Retinal pigment epithelial cell (primary cell): ENCODE results near the gene NYAP2.

Experiments used
- DNase-seq: peaks from one replicate; pipeline ENCODE4 v3.0.0-alpha.2; 2010; ENCODE audit warnings: low read depth
- H3K4me3 ChIP-seq: 2 replicates; pipeline ENCODE4 v1.5.1; 2011; ENCODE audit warnings: mild to moderate bottlenecking, low read length, control low read depth, moderate library complexity
- CTCF ChIP-seq: conservative IDR thresholded peaks from 2 replicates; pipeline ENCODE4 v1.5.1; 2011; ENCODE audit warnings: low read depth, low read length, control low read depth, inconsistent platforms

Gene NYAP2

GRCh38 chr2:225472161-225472560, 72.7 kb downstream of the NYAP2 start:
- peak; percentile 65 for DNase-seq
- no peak overlapping the region for H3K4me3 ChIP-seq
- no peak for TF ChIP-seq CTCF

- no peak overlapping the region for H3K4me3 ChIP-seq
- DNase-seq, result peak; percentile 68
- TF ChIP-seq CTCF, result no peak
These were observed 79.9 kb downstream of the NYAP2 start for GRCh38 chr2:225479386-225479785.

GRCh38 chr2:225484751-225485150, 85.2 kb downstream of the NYAP2 start:
- H3K4me3 ChIP-seq, result no peak overlapping the region
- no peak for DNase-seq
- TF ChIP-seq CTCF, result no peak

GRCh38 chr2:225486236-225486635, 86.7 kb downstream of the NYAP2 start:
- no peak overlapping the region for H3K4me3 ChIP-seq
- DNase-seq, result peak; percentile 64
- TF ChIP-seq CTCF, result no peak

GRCh38 chr2:225487878-225488416, 88.4 kb downstream of the NYAP2 start:
- DNase-seq, result peak; percentile 96
- no peak for TF ChIP-seq CTCF
- no peak overlapping the region for H3K4me3 ChIP-seq

GRCh38 chr2:225488743-225489142, 89.2 kb downstream of the NYAP2 start:
- no peak for TF ChIP-seq CTCF
- no peak overlapping the region for H3K4me3 ChIP-seq
- DNase-seq, result no peak

- no peak for TF ChIP-seq CTCF
- DNase-seq, result no peak
- H3K4me3 ChIP-seq, result no peak overlapping the region
These were observed 94.0 kb downstream of the NYAP2 start for GRCh38 chr2:225493420-225494099.
